ENCODE results near the gene PARD3. TPM values are rescaled to one million over a fixed set of nuclear protein-coding genes. Genes with fewer than 3 reads are reported as not detected.

PARD3 gene
- total and polyA plus RNA-seq, 2 donors (not counting 3 experiments of a cell fraction or from before 2014, with no cell fraction given): 7.3 to 24.1 TPM

DNA sequence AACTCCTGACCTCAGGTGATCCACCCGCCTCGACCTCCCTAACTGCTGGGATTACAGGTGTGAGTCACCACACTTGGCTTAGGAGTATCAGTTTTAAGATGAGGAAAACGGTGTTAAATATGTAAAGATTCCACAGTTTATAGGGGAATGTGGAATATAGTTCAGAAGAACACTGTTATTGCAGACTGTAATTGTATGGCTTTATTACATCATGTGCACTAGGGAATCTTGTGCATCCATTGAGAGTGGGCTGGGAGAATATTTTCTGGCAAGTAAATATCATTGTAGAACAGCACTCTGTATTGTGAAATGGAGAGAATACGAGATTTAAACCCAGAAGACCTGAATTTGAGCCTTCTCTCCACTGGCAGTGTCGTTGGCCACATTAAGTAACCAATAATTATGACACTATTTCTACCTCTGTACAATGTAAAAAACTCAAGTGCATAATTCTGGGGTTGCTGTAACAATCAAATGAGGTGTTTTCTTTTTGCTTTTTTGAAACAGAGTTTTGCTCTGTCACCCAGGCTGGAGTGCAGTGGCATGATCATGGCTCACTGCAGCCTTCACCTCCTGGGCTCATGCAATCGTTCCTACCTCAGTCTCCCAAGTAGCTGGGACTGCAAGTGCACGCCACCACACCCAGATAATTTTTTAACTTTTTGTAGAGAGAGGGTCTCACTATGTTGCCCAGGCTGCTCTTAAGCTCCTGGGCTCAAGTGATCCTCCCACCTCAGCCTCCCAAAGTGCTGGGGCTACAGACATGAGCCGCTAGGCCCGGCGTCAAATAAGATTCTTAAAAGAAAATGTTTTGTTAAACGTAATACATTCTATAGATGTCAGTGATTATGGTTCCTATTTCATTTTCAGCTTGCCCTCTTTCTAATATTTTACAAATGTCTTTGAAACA lies 12.0 kb upstream of the PARD3 start:
- no TSS peak for BruUV-seq (replicated peaks)

More for the DNA sequence above, 12.0 kb upstream of the PARD3 start:
- dilution Hi-C loops (cut with MboI; ENCODE audit: extremely low pct_ligation_motif_present, low sequenced_read_pairs) (no loop called here), intact Hi-C loops (cut with micrococcal nuclease) (no loop called here)
- FAIRE-seq: no peak
- Histone ChIP-seq H3K27ac (ENCODE audit: insufficient read depth, low read depth, low read length) (no peak overlapping the region), H3K36me3 (ENCODE audit: control insufficient read depth in 2 of 2, extremely low read depth in 1 of 2, insufficient read depth in 2 of 2, low read length in 2 of 2) (no peaks in the 10 kb centered on the region), H3K4me2 (ENCODE audit: insufficient read depth, low read length) (no peak overlapping the region), H2AFZ (ENCODE audit: low read depth, low read length) (no peak overlapping the region), H3K9ac (replicated peaks; ENCODE audit: extremely low read depth, insufficient read depth, low read length) (no peak overlapping the region), H3K4me1 (ENCODE audit: control insufficient read depth, extremely low read depth, insufficient read depth, low read length) (peaks cover 7% of the 10 kb centered on the region), H3K4me3 (replicated peaks in 1 of 3; ENCODE audit: insufficient read depth in 1 of 3, low read depth in 1 of 3, low read length in 3 of 3) (no peak overlapping the region), H3K9me1 (replicated peaks; ENCODE audit: control insufficient read depth, extremely low read depth, insufficient read depth, low read length) (no peaks in the 10 kb centered on the region), H3K79me2 (ENCODE audit: control insufficient read depth, insufficient read depth, low read length) (no peaks in the 10 kb centered on the region), H3K27me3 (ENCODE audit: control insufficient read depth in 2 of 2, insufficient read depth in 2 of 2, low read length in 2 of 2) (peaks cover 7 to 11% of the 10 kb centered on the region in 2 experiments), H4K20me1 (replicated peaks; ENCODE audit: control insufficient read depth, extremely low read depth, insufficient read depth, low read length) (no peaks in the 10 kb centered on the region), H3K9me3 (replicated peaks; ENCODE audit: control insufficient read depth, insufficient read depth, low read length) (no peaks in the 10 kb centered on the region)
- TF ChIP-seq MAX (IDR thresholded peaks at IDR 0.05; ENCODE audit: insufficient read depth, insufficient read length): no peak
- no peak for TF ChIP-seq EZH2 (IDR thresholded peaks at IDR 0.05; ENCODE audit: borderline replicate concordance, low read depth, low read length, severe bottlenecking)
- no peak for TF ChIP-seq JUN (IDR thresholded peaks at IDR 0.05; ENCODE audit: borderline replicate concordance, insufficient read depth, insufficient read length, low read depth)
- no peak for TF ChIP-seq POLR2AphosphoS5 (IDR thresholded peaks at IDR 0.05; ENCODE audit: insufficient read depth, low read depth, low read length)
- TF ChIP-seq GATA2 (IDR thresholded peaks at IDR 0.05; ENCODE audit: insufficient read depth, insufficient read length, low read depth, low read length): no peak
- TF ChIP-seq POLR2A (IDR thresholded peaks at IDR 0.05; ENCODE audit: low read depth, low read length): no peak
- TF ChIP-seq MYC (IDR thresholded peaks at IDR 0.05; ENCODE audit: low read depth, low read length): no peak
- TF ChIP-seq, protein P1, sequence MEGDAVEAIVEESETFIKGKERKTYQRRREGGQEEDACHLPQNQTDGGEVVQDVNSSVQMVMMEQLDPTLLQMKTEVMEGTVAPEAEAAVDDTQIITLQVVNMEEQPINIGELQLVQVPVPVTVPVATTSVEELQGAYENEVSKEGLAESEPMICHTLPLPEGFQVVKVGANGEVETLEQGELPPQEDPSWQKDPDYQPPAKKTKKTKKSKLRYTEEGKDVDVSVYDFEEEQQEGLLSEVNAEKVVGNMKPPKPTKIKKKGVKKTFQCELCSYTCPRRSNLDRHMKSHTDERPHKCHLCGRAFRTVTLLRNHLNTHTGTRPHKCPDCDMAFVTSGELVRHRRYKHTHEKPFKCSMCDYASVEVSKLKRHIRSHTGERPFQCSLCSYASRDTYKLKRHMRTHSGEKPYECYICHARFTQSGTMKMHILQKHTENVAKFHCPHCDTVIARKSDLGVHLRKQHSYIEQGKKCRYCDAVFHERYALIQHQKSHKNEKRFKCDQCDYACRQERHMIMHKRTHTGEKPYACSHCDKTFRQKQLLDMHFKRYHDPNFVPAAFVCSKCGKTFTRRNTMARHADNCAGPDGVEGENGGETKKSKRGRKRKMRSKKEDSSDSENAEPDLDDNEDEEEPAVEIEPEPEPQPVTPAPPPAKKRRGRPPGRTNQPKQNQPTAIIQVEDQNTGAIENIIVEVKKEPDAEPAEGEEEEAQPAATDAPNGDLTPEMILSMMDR (IDR thresholded peaks at IDR 0.05; ENCODE audit: extremely low read depth in 1 of 2, insufficient read depth in 1 of 2, low read depth in 1 of 2, low read length in 2 of 2): no peak
- no peak for TF ChIP-seq FOS (IDR thresholded peaks at IDR 0.05; ENCODE audit: borderline replicate concordance, insufficient read depth, low read length)
- POLR2A ChIA-PET: no interaction called here
- DNase-seq (ENCODE audit: low read depth, low spot score): no peak
- CTCF ChIA-PET: no interaction called here
